NT2/D1 (cell line): ENCODE data around the gene FMNL2.
"Not testable (repeated sequence)": the region's sequence is repeated elsewhere in the genome, so short reads cannot be mapped to it uniquely, and the experiment has no call there.

Source experiments
- SUZ12 ChIP-seq: IDR thresholded peaks from 2 replicates; pipeline ENCODE4 v1.6.1; 2011; ENCODE audit not compliant: insufficient read length, insufficient read depth; ENCODE audit errors: extremely low read depth
- YY1 ChIP-seq: IDR thresholded peaks from 2 replicates; pipeline ENCODE4 v1.6.1; 2011; ENCODE audit not compliant: insufficient read length, insufficient read depth
- ZNF274 ChIP-seq: IDR thresholded peaks from 2 replicates; pipeline ENCODE4 v1.6.1; 2011; ENCODE audit warnings: mild to moderate bottlenecking, low read depth, low read length

- TF ChIP-seq ZNF274, YY1, SUZ12: not testable (repeated sequence)
Observed at GRCh38 chr2:152388269-152388668, 53.3 kb downstream of the FMNL2 start.
